ENCODE results near the gene ATG14.
"Not testable (repeated sequence)": the region's sequence is repeated elsewhere in the genome, so short reads cannot be mapped to it uniquely, and the experiment has no call there.

The ATG14 gene

DNA sequence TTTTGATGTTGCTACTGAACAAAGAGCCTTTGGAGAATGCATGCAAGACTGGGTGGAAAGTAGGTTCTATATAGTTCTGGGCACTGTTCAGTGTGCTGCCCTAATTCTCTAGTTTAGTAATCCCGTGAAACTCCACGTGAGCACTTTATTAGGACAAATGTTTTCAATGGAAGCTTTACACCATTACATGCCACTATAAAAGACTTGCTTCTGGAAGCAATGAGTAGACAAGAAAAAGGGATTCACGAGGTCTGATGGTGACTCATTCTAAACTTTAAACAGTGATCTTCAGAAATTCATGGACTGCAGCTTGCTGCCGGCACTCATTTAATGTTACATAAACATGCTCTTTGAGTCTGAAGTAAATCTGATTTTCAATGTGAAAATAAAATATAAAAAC lies 22.3 kb downstream of the ATG14 start:
- no peak for DNase-seq
- intact Hi-C loops (cut with DNase I): no loop called here

DNA sequence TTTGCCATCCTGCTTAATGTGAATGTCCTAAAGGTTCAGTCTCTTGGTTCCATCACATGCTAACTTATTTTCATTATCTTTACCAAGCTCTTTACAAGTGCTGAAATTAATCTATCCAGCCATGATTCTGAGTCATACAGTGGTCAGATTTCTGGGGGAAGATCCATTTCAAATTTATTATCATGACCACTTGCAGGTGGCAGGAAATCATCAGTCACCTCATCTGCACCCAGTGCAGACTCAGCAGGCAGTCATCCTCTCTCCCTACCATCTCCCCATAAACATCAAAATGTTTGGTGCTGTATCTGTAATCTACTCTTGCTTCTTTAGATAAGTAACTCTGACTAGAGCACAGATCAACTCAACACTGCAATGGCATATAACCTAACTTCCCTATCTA lies 23.5 kb downstream of the ATG14 start:
- no peak for DNase-seq
- intact Hi-C loops (cut with DNase I): no loop called here

DNA sequence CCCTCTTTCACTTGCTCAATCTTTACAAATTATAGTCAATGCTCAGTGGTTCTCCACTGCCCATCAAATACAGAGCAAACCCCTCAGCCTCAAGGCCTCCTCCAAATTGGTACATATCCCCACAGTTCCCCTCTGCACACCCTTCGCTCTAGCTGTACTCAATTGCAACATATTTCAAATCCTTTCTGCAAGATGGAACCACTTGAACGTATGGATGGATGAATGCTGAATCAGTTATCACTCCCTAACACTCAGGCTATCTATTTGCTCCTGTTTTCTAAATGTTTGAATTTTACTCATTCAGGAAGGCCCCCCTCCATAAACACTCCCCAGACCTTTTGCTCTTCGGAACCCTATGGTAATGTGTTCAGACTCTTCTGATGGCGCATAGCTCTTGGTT lies 24.5 kb downstream of the ATG14 start:
- DNase-seq: no peak
- intact Hi-C loops (cut with DNase I): no loop called here

DNA sequence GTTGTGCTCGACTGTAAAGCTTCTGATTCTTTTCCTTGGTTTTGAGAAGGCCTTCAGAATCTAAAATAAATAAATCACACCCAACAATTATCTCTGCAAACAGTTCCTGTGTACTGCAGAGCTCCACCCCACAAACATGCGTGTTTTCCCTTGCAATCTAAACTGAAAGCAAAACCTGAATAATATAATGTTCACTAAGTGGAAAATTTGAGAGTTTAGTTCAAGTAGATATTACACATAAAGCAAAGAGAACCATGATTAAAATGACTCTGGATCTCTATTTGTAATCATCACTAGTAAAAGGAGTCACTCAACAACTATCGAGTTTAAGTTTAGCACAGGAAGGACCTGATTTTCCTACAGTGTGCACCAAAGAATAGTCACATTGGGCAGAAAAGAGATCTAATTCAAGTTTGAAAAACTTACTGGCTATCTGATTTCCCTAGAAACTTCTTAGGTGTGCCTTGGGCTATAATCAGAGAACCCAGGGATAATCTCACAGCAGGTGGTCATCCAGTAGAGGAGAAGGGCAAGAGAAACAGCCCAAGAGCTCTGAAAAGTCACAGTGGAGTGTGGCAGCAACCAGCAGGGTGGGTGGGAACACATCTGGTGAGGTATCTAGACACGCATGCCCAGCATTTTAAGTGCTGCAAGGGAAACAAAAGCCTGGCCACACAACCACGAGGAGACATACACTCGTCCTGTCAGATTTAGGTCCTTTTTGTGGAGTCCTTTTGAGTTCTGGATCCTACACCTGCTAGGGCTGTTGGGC lies 25.4 kb downstream of the ATG14 start:
- intact Hi-C loops (cut with DNase I): no loop called here
- no peak for DNase-seq

DNA sequence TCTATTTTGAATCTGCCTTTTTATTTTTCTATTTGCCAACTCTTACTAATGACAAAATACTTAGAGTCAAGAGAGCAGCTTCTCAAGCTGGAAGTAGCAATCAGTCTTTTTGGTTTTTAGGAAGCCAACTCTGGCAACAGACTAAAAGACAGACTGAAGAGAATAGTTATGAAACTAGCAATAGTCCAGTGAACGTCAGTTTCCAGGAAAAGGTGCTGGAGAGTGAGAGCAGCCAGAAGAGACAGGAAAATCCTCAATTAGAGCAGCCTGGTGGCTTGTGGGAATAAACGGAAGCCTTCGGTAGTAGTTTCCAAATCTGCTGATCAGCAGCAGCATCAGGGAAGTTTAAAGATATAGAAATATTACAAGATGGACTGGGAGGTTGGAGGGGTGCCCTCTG lies 27.1 kb downstream of the ATG14 start:
- no peak for DNase-seq
- intact Hi-C loops (cut with DNase I): no loop called here

DNA sequence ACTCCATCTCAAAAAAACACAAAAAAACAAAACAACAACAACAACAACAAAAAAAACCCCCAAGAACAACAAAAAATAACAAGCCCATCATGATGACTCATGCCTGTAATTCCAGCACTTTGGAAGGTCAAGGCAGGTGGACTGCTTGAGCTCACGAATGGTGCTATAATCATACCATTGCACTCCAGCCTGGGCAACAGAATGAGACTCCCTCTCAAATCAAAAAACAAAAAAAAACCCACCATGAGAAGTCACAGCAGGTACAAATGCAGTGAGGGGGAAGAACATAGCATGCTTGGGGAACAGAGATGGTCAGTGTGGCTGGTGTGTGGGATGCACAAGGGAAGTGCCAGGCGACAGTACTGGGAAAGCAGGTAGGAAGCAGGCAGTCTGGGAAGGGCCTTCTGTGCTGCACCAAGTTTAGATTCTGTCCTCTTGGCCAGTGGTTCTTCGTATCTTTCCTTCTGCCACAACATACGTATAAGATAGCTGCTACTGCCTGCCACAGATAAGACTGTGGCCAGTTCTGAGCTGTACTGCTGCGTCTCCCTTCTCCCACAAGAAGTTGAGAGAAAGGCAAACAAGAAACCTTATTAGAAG lies 28.0 kb downstream of the ATG14 start:
- intact Hi-C loops (cut with DNase I): no loop called here
- peak in 4 of 10 donors; percentile 27 to 87 (median 30) for DNase-seq

DNA sequence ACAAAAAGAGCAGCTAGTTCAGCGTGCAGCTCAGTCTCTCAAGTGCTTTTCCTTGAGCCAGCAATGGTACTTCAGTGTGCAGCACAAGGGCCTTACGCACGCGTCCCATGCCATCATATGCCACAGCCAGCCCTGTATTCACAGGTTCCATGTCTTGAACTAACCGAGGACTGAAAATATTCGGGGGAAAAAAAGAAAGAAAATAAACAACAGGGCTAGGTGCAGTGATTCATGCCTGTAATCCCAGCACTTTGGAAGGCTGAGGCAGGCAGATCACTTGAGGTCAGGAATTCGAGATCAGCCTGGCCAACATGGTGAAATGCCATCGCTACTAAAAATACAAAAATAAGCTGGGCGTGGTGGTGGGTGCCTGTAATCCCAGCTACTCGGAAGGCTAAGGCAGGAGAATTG lies 28.6 kb downstream of the ATG14 start:
- intact Hi-C loops (cut with DNase I); DNase-seq: not testable (repeated sequence)

DNA sequence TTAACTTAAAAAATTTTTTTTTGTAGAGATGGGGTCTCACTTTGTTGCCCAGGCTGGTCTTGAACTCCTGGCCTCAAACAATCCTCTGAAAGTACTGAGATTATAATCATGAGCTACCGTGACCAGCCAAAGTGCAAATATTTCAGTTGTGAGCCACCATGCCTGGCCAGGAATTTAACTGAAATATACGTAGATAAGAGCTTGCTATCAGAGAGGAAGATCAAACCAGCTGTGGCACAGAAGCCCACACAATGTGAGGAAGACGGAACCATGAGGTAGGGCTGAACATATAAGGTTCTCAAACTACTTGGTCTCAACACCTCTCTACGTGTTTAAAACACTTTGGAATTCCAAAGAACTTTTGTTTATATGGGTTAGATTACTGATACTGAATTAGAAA lies 29.1 kb downstream of the ATG14 start:
- intact Hi-C loops (cut with DNase I): no loop called here
- no peak for DNase-seq

DNA sequence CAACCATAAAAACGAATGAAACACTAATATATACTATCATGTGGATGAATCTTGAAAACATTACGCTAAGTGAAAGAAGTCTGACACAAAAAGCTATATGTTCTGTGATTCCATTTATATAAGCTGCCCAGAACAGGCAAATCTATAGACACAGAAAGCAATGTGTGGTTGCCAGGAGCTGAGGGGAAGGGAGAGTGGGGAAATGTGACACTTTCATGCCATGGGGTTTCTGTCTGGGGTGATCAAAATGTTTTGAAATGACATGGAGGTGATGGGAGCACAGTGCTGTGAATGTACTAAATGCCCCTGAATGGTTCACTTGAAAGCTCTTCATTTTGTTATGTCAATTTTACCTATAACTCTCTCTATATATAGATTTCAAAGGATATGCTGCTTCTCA lies 30.1 kb downstream of the ATG14 start:
- intact Hi-C loops (cut with DNase I): no loop called here
- DNase-seq: no peak

DNA sequence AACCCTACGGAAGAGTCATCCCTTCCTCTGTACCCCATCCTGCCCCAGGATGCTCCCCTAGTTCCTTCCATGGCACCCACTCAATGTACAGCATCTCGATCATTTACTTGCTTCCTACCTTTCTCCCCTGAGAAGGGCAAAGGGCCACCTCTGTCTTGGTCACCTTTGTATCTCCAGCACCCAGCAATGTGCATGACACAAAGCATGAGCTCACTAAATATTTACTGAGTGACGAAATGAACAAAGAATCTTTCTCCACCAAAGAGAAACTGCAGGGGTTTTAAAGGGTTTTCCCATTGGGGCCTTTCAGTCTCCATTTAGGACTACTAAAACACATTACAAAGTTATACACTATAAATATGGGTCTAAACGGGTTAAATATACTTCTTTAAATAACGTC lies 30.6 kb downstream of the ATG14 start:
- intact Hi-C loops (cut with DNase I): no loop called here
- no peak for DNase-seq

DNA sequence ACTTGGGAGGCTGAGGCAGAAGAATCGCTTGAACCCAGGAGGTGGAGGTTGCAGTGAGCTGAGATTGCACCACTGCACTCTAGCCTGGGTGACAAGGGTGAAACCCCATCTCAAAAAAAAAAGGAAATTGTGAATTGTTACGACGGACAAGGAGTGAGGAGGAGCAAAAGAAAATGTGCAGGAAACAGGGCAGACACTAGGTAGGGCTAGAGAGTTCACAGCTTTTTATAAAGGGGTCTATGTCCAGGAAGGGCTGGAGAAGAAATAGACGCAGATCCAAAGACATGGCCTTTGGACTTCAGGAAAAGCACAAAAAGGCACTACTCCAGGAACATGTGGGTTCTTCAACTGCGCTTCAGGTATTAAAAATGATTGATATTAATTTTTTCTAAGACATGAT lies 34.4 kb downstream of the ATG14 start:
- intact Hi-C loops (cut with DNase I): no loop called here
- DNase-seq: no peak

DNA sequence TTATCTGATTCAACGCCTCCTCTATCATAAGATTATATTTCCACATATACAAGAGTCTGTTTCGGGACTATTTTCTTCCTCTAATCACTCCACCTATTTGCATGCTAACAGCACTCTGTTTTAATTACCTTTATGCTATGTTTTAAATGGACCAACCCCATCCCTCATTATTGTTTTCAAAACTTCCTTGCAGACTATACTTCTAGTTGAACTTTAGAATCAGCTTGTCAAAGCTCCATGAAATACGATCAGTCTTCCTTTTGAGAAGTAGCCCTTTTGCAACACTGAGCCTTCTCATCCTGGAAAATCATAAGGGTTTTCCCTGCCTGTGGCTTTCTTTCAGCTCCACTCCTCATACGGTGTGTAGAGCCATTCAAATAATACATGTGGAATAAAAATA lies 36.9 kb downstream of the ATG14 start:
- intact Hi-C loops (cut with DNase I): no loop called here
- no peak for DNase-seq

DNA sequence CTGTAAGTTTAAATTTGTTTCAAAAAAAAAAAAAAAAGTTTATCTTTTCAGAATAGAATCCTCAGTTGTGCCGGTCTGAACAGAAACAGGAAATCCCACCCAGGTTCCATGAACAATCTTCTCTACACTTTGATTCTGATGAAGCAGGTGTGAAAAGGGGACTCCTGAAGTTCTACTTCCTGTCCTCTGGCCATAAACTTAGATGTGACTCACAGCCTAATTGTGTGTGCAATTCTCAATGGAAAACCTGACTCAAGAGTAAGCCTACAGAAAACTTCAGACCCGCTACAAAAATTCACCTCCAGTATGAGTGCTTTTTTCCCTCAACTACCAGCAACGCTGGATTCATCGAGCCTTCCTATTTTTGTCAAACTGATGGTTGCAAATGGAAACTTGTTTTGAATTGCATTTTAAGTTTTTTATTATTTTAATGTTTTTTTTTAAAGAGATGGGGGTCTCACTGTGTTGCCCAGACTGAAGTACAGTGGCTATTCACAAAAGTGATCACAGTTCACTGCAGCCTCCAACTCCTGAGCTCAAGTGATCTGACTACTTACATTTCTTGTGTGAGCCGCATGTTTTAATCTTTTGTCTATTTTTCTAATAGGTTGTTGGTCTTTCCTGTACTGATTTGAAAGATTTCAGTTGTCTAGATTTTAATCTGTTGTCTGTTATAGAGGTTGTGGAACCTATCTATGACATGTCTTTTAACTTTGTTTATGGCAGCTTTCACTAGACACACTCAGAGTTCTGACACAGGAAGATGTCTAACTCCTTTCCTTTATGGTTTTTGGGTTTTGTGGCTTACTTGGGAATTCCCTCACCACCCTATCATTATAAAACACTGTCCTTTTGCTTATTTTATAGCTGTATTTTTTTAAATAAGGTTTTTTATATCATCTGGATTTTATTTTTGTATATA lies 37.6 kb downstream of the ATG14 start:
- intact Hi-C loops (cut with DNase I): no loop called here
- no peak for DNase-seq

DNA sequence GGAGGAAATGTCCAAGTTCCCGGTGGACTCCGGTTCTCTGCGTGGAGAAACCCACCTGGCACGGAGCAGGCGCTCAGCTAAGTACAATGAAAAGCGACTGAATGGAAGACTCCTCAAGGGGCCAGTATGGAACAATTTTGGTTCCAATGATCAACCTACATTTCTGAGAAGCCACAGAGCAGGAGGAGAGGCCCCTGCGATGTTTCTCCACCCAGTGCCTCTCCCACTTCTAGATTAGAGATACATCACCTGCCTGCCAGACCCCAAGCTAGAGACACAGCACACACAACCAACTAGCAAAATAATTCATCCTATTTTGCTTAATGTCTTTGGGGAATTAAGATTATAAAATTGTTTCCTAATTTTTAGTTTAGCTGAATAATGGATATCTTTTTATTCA lies 38.8 kb downstream of the ATG14 start:
- intact Hi-C loops (cut with DNase I): no loop called here
- DNase-seq: peak in 1 of 10 donors; percentile 32

DNA sequence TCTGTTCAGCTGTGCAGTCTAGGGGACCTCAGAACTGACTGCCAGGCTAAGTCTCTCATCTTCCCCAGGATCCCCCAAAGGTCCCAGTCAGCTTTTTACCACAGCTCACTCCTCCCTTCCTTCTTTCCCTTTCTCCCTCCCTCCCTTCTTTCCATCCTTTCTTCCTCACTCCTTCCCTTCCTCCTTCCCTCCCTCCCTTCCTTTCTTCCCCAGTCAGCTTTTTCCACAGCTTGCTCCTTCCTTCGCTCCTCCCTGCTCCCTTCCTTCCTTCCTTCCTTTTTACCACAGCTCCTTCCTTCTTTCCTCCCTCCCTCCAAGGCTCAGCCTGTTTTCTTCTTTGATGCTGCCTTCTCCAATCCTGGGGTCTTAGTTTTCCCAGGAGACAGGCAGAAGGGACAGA lies 39.2 kb downstream of the ATG14 start:
- intact Hi-C loops (cut with DNase I): no loop called here

DNA sequence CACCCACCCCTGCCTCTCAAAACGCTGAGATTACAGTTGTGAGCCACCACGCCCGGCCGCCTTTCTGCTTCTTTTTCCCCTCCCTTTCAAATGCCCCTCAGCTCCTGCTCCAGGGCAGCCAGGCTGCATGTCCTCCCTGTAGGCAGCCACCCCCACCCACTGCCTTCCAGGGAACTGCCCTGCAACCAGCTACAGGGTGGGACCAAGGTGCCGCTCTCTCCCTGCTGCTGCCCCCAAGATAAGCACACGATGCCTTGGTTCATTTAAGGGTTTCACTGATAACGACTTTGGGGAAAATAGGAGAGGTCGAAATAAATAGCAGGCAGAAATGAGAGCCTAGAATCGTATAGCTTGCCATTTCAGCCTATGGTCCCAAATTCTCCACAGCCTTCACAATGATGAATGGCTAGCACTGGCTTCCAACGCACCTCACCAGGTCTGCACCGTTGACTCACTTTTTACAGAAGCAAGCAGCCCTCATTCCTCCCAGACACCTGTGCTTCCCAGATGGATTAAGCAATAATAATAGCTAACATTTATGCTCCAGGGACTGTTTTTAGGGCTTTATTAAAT lies 40.7 kb downstream of the ATG14 start:
- DNase-seq: no peak
- intact Hi-C loops (cut with DNase I): no loop called here

More for the DNA sequence above, 39.2 kb downstream of the ATG14 start:
- DNase-seq: no peak

DNA sequence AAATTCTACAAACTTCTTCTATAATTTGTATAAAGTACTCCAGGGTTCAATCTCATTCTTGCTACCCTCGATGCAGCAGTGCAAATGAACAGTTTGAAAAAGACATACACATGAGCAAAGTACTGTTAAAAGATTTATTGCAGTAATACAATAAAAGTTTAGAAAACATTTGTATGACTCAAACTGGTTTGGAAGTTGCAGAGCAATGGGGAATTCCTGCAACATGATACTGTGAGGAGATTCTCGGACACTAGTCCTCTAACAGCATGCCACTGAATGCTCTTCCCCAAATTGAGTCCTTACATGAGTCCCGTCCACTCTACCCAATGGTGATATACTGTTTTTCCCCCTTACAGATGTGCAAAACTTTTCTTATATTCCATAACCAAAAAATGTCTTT lies 45.4 kb downstream of the ATG14 start:
- intact Hi-C loops (cut with DNase I): no loop called here
- no peak for DNase-seq

DNA sequence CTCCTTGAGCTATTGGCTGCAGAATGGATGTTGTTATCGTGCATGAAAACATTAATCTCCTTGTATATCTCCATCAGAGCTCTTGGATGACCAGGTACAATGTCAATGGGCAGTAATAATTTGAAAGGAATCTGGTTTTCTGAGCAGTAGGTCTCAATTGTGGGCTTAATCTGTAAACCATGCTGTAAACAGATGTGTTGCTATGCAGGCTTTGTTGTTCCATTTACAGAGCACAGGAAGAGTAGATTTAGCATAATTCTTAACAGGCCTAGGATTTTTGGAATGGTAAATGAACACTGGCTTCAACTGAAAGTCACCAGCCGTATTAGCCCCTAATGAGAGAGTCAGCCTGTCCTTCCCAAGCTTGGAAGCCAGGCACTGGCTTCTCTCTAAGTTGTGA lies 50.4 kb downstream of the ATG14 start:
- intact Hi-C loops (cut with DNase I): no loop called here
- DNase-seq: no peak

DNA sequence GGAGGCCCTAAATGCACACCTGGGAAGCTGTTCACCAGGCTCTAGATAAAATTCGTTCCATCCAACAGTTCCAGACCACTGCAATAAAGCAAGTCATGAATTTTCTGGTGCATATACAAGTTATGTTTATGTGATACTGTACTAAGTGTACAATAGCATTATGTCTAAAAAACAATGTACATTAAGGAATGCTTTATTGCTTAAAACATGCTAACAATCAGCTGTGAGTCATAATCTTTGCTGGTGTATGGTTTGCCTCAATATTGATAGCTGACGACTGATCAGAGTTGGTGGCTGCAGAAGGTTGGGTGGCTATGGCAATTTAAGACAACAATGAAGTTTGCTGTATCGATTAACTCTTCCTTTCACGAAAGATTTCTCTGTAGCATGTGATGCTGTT lies 52.3 kb downstream of the ATG14 start:
- intact Hi-C loops (cut with DNase I): no loop called here
- no peak for DNase-seq

DNA sequence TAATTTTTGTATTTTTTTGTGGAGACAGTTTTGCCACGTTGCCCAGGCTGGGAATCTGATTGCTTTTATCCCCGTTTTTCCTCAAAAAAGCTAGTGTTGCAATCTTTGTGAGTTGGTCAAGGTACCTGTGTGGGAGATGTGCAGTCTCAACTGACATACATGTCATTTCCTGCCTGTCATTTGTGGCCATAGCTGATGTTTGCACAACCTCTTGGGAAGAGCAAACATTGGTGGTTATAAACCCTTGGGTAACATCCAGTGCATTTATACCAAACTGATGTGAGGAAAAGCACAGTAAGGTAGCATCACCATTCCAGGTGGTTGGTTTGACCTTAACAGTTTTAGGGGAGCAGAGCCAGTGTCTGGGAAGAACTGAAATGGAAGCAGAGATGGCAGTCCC lies 54.7 kb downstream of the ATG14 start:
- no peak for DNase-seq
- intact Hi-C loops (cut with DNase I): no loop called here

DNA sequence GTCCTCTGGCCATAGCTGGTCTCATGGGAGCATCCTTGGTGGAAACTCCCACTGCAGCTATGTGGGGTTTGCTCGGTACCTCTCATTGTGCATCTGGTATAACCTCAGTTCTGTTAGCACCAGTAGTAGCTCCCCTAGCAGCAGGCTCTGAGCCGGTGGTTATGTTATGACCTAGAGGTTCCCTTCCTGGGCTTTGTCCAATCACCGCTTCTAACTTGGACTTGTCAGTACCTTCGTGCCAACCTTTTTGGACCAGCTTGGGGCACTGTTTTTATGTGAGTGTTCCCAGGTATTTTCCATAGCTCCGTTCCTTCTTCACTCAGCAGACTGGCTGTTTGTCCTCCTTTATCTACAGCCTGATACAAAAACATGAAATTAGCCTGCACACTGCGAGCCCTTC lies 55.7 kb downstream of the ATG14 start:
- DNase-seq: peak in 1 of 10 donors; percentile 25
- intact Hi-C loops (cut with DNase I): no loop called here

All from posterior cingulate gyrus (tissue), 11 donors.